Chondrocyte (in vitro differentiated cells): ENCODE data around the gene WDR90. TPM values are rescaled to one million over a fixed set of nuclear protein-coding genes. Genes with fewer than 3 reads are reported as not detected.

Source experiments
- DNase-seq: peaks from one replicate; pipeline ENCODE4 v3.0.0; 2021; ENCODE audit warnings: mixed read lengths, low spot score
- H3K27ac Mint-ChIP-seq: one replicate; pipeline ENCODE4 v1.8.0; 2021; ENCODE audit warnings: mild to moderate bottlenecking, moderate library complexity, mixed read lengths; ENCODE audit not compliant: unreplicated experiment
- H3K27me3 Mint-ChIP-seq: 2 replicates; pipeline ENCODE4 v1.8.0; 2021; ENCODE audit warnings: low read depth, mixed read lengths
- H3K36me3 Mint-ChIP-seq: 2 replicates; pipeline ENCODE4 v1.8.0; 2021; ENCODE audit warnings: low read depth, mixed read lengths
- H3K4me1 Mint-ChIP-seq: 2 replicates; pipeline ENCODE4 v1.8.0; 2021; ENCODE audit warnings: low read depth, mild to moderate bottlenecking, mixed read lengths
- H3K4me3 Mint-ChIP-seq: one replicate; pipeline ENCODE4 v1.8.0; 2021; ENCODE audit warnings: mild to moderate bottlenecking, moderate library complexity, mixed read lengths; ENCODE audit not compliant: unreplicated experiment
- H3K9me3 Mint-ChIP-seq: 2 replicates; pipeline ENCODE4 v1.8.0; 2021; ENCODE audit warnings: low read depth, mixed read lengths
- CTCF ChIP-seq: fragments of 200-600 bp; sonication (generic); IDR thresholded peaks from 2 replicates; pipeline ENCODE4 v1.5.0; 2021; ENCODE audit warnings: antibody characterized with exemption, mild to moderate bottlenecking, moderate library complexity
- total RNA-seq: library from RNA; stranded (reverse); gene quantifications from 3 replicates; pipeline ENCODE4 v1.2.1, GENCODE V29; 2021

Gene WDR90
- total RNA-seq, 1 donor from 2014 or later: 17.0 TPM

- Mint-ChIP-seq H3K4me1 (peaks cover 18% of the 10 kb centered on the region), H3K27me3 (no peaks in the 10 kb centered on the region), H3K27ac (no peak overlapping the region), H3K36me3 (no peaks in the 10 kb centered on the region), H3K4me3 (no peak overlapping the region), H3K9me3 (no peaks in the 10 kb centered on the region)
- DNase-seq: no peak
- TF ChIP-seq CTCF: no peak
Observed at GRCh38 chr16:647173-647902, 1.8 kb upstream of the WDR90 start.

- peak overlapping the region; percentile 86 for H3K27ac Mint-ChIP-seq
- H3K36me3 Mint-ChIP-seq: no peaks in the 10 kb centered on the region
- peak; percentile 66 for TF ChIP-seq CTCF
- no peak for DNase-seq
- H3K9me3 Mint-ChIP-seq: no peaks in the 10 kb centered on the region
- H3K27me3 Mint-ChIP-seq: no peaks in the 10 kb centered on the region
- H3K4me1 Mint-ChIP-seq: peaks cover 12% of the 10 kb centered on the region
- H3K4me3 Mint-ChIP-seq: peak overlapping the region; percentile 77
Observed at GRCh38 chr16:648071-648780, 939 bp upstream of the WDR90 start.

GRCh38 chr16:649631-650030 lies 466 bp downstream of the WDR90 start:
- Mint-ChIP-seq H3K27ac (no peak overlapping the region), H3K36me3 (no peaks in the 10 kb centered on the region), H3K27me3 (no peaks in the 10 kb centered on the region), H3K4me1 (peaks cover 12% of the 10 kb centered on the region), H3K4me3 (peak overlapping the region; percentile 60), H3K9me3 (no peaks in the 10 kb centered on the region)
- no peak for DNase-seq
- TF ChIP-seq CTCF: no peak

- Mint-ChIP-seq H3K9me3 (no peaks in the 10 kb centered on the region), H3K4me1 (peaks cover 12% of the 10 kb centered on the region), H3K36me3 (no peaks in the 10 kb centered on the region), H3K27ac (no peak overlapping the region), H3K27me3 (no peaks in the 10 kb centered on the region), H3K4me3 (no peak overlapping the region)
- DNase-seq: no peak
- no peak for TF ChIP-seq CTCF
Observed at GRCh38 chr16:651844-652243, 2.7 kb downstream of the WDR90 start.

GRCh38 chr16:652454-653305 lies 3.5 kb downstream of the WDR90 start:
- no peak overlapping the region for H3K27ac Mint-ChIP-seq
- H3K9me3 Mint-ChIP-seq: no peaks in the 10 kb centered on the region
- no peak for TF ChIP-seq CTCF
- no peaks in the 10 kb centered on the region for H3K27me3 Mint-ChIP-seq
- peaks cover 12% of the 10 kb centered on the region for H3K4me1 Mint-ChIP-seq
- H3K4me3 Mint-ChIP-seq: no peak overlapping the region
- no peak for DNase-seq
- H3K36me3 Mint-ChIP-seq: no peaks in the 10 kb centered on the region
